ENCODE results near the gene MKKS. TPM values are rescaled to one million over a fixed set of nuclear protein-coding genes. Genes with fewer than 3 reads are reported as not detected.

Gene MKKS
- total and polyA plus RNA-seq, 2 of the 13 experiments (the other 11 are each of a cell fraction or from before 2014, with no cell fraction given) = 26.7 to 34.5 TPM

GRCh38 chr20:10466325-10466724, 32.3 kb upstream of the MKKS start:
- H2AFZ ChIP-seq (ENCODE audit: low read length) = no peak overlapping the region
- peaks cover 3% of the 10 kb centered on the region for H3K79me2 ChIP-seq (ENCODE audit: insufficient read depth, low read length)
- WGBS (ENCODE audit: low lambda C conversion rate) = 92% methylated on average over 4 of the region's 4 CpGs
- peaks cover 11% of the 10 kb centered on the region for H3K9me3 ChIP-seq (ENCODE audit: low read length)
- ChIA-PET CTCF (ENCODE audit: low intra/inter-chr PET ratio, low total read pairs) (no interaction called here), POLR2A (no interaction called here)
- in situ Hi-C loops (cut with HindIII; ENCODE audit: extremely low pct_ligation_motif_present, low pct_unique_long_range_greater_than_20kb) = loop anchor here (5.0 kb wide), 1 partner anchor 71 kb away; no protein-coding TSS in a partner anchor
- peaks cover 38% of the 10 kb centered on the region for H3K4me1 ChIP-seq (ENCODE audit: insufficient read depth, low read length)
- intact Hi-C loops (cut with micrococcal nuclease; ENCODE audit: unreplicated experiment) = loop anchor here (5.0 to 10.0 kb wide), 4 partner anchors 198 to 1076 kb away; no protein-coding TSS in a partner anchor
- H3K27ac ChIP-seq (ENCODE audit: extremely low read length, insufficient read depth, low read length) = no peak overlapping the region
- no peak overlapping the region for H3K4me3 ChIP-seq (replicated peaks in 1 of 3; ENCODE audit: insufficient read depth in 1 of 3, low read depth in 2 of 3, low read length in 3 of 3)
- H3K4me2 ChIP-seq (ENCODE audit: low read depth, low read length) = no peak overlapping the region
- FAIRE-seq (no peak), DNase-seq (ENCODE audit: low spot score) (no peak), ATAC-seq (no peak)
- TF ChIP-seq ATF7 (IDR thresholded peaks at IDR 0.05) = no peak
- no peak for TF ChIP-seq ATF7 (CRISPR knock-in tag; IDR thresholded peaks at IDR 0.05)
- no peak for TF ChIP-seq POLR2G (IDR thresholded peaks at IDR 0.05; ENCODE audit: low read depth, low read length)
- TF ChIP-seq ZNF883 (CRISPR knock-in tag; IDR thresholded peaks at IDR 0.05; ENCODE audit: not compliant biosample characterization) = no peak
- no peak for TF ChIP-seq CCDC6 (CRISPR knock-in tag; IDR thresholded peaks at IDR 0.05)
- no peak for TF ChIP-seq ZNF556 (CRISPR knock-in tag; IDR thresholded peaks at IDR 0.05; ENCODE audit: borderline replicate concordance)
- TF ChIP-seq ZBTB26 (CRISPR knock-in tag; IDR thresholded peaks at IDR 0.05; ENCODE audit: borderline replicate concordance) = no peak
- no peak for TF ChIP-seq ZFP62 (CRISPR knock-in tag; IDR thresholded peaks at IDR 0.05)
- no peaks in the 10 kb centered on the region for H4K20me1 ChIP-seq (ENCODE audit: insufficient read depth, low read length)
- BruUV-seq (replicated peaks) = no TSS peak
- no peaks in the 10 kb centered on the region; a peak in 1 of 5 replicates for H3K36me3 ChIP-seq (replicated peaks in 1 of 2; ENCODE audit: control insufficient read depth in 1 of 2, insufficient read depth in 2 of 2, low read length in 2 of 2)
- H3K27me3 ChIP-seq (ENCODE audit: control insufficient read depth in 1 of 2, insufficient read depth in 2 of 2, low read length in 2 of 2) = no peaks in the 10 kb centered on the region
- no peak overlapping the region for H3K9ac ChIP-seq (ENCODE audit: insufficient read depth, low read depth, low read length)

All from HepG2 (cell line).